Measurements from ENCODE around the gene AP3M1. TPM values are rescaled to one million over a fixed set of nuclear protein-coding genes. Genes with fewer than 3 reads are reported as not detected.

AP3M1 gene
- total RNA-seq, 1 experiment from 2014 or later = 56.7 TPM

DNA sequence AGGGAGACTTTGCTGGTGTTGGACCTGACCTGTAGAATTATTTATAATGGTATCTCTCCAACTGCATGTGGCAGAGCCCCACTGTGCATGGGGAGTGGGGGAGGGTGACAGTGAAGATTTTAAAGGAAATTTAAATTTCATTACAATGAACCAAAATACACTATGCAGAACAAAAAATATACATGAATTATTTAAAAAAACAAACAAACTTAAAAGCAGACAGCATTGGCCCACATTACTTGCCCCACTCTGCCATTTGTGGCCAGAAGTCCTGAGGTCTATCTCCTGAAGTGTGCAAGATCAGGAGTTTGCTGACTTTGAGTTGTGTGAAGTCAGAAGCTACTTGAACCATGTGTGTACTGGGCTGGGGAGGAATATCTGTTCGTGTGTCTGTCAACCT is 40.5 kb downstream of the AP3M1 start:
- no TSS peak for BruUV-seq (replicated peaks)
- H3K9me3 Mint-ChIP-seq (ENCODE audit: unreplicated experiment) = no peaks in the 10 kb centered on the region
- TF ChIP-seq, protein P1, sequence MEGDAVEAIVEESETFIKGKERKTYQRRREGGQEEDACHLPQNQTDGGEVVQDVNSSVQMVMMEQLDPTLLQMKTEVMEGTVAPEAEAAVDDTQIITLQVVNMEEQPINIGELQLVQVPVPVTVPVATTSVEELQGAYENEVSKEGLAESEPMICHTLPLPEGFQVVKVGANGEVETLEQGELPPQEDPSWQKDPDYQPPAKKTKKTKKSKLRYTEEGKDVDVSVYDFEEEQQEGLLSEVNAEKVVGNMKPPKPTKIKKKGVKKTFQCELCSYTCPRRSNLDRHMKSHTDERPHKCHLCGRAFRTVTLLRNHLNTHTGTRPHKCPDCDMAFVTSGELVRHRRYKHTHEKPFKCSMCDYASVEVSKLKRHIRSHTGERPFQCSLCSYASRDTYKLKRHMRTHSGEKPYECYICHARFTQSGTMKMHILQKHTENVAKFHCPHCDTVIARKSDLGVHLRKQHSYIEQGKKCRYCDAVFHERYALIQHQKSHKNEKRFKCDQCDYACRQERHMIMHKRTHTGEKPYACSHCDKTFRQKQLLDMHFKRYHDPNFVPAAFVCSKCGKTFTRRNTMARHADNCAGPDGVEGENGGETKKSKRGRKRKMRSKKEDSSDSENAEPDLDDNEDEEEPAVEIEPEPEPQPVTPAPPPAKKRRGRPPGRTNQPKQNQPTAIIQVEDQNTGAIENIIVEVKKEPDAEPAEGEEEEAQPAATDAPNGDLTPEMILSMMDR (IDR thresholded peaks at IDR 0.05; ENCODE audit: insufficient read depth in 1 of 2, low read depth in 1 of 2, low read length in 1 of 2, severe bottlenecking in 1 of 2, unreplicated experiment in 1 of 2) = no peak
- intact Hi-C loops (cut with micrococcal nuclease; ENCODE audit: unreplicated experiment) = no loop called here
- Histone ChIP-seq H3K36me3 (ENCODE audit: control insufficient read depth, insufficient read depth, low read length) (peaks cover 4% of the 10 kb centered on the region), H3K4me3 (ENCODE audit: low read depth, low read length) (no peak overlapping the region), H3K4me1 (no peaks in the 10 kb centered on the region), H3K9me3 (no peaks in the 10 kb centered on the region), H3K27me3 (replicated peaks; ENCODE audit: control insufficient read depth, insufficient read depth, low read length) (no peaks in the 10 kb centered on the region)
- no peak for DNase-seq
- H3K4me3 Mint-ChIP-seq (ENCODE audit: unreplicated experiment) = no peak overlapping the region
- H3K27me3 Mint-ChIP-seq (ENCODE audit: insufficient read depth, unreplicated experiment) = no peaks in the 10 kb centered on the region
- no peaks in the 10 kb centered on the region for H3K4me1 Mint-ChIP-seq (ENCODE audit: low read depth, unreplicated experiment)
- peaks cover 89% of the 10 kb centered on the region for H3K36me3 Mint-ChIP-seq (ENCODE audit: insufficient read depth, unreplicated experiment)
- no peak overlapping the region for H3K27ac Mint-ChIP-seq (ENCODE audit: unreplicated experiment)
- ChIA-PET CTCF (interaction anchor here (0.6 kb wide), 1 partner anchor 716 kb away, joined by 3 read pairs; no protein-coding TSS in a partner anchor), POLR2A (no interaction called here)

DNA sequence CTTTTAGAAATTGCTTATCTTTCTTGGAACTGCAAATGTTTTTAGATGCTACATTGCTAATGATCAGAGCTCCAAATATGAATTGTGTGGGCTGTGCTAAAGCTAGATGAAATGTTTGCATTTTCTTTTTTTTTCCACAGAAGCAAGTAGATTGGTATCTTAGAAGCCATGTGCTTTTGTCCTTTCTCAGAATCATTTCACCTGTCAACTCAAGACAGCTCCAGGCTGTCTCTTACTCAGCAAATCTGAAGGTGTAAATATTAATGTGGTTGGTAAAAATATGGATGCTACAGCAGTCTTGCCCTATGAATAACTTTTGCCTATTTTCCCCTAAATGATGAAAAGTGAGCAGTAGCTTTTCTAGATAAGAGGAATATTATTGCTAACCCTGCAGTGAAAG is 41.2 kb downstream of the AP3M1 start:
- Histone ChIP-seq H3K36me3 (ENCODE audit: control insufficient read depth, insufficient read depth, low read length) (peaks cover 6% of the 10 kb centered on the region), H3K27me3 (replicated peaks; ENCODE audit: control insufficient read depth, insufficient read depth, low read length) (no peaks in the 10 kb centered on the region), H3K9me3 (no peaks in the 10 kb centered on the region), H3K4me3 (ENCODE audit: low read depth, low read length) (no peak overlapping the region), H3K4me1 (no peaks in the 10 kb centered on the region)
- no peak for DNase-seq
- Mint-ChIP-seq H3K4me3 (ENCODE audit: unreplicated experiment) (no peak overlapping the region), H3K27ac (ENCODE audit: unreplicated experiment) (no peak overlapping the region), H3K9me3 (ENCODE audit: unreplicated experiment) (no peaks in the 10 kb centered on the region), H3K36me3 (ENCODE audit: insufficient read depth, unreplicated experiment) (peaks cover 89% of the 10 kb centered on the region), H3K4me1 (ENCODE audit: low read depth, unreplicated experiment) (no peaks in the 10 kb centered on the region), H3K27me3 (ENCODE audit: insufficient read depth, unreplicated experiment) (no peaks in the 10 kb centered on the region)
- intact Hi-C loops (cut with micrococcal nuclease; ENCODE audit: unreplicated experiment) = no loop called here
- ChIA-PET POLR2A (no interaction called here), CTCF (interaction anchor here (0.6 kb wide), 1 partner anchor 716 kb away, joined by 3 read pairs; no protein-coding TSS in a partner anchor)
- TF ChIP-seq, protein P1 (IDR thresholded peaks at IDR 0.05; ENCODE audit: insufficient read depth in 1 of 2, low read depth in 1 of 2, low read length in 1 of 2, severe bottlenecking in 1 of 2, unreplicated experiment in 1 of 2) = no peak
- no TSS peak for BruUV-seq (replicated peaks)

DNA sequence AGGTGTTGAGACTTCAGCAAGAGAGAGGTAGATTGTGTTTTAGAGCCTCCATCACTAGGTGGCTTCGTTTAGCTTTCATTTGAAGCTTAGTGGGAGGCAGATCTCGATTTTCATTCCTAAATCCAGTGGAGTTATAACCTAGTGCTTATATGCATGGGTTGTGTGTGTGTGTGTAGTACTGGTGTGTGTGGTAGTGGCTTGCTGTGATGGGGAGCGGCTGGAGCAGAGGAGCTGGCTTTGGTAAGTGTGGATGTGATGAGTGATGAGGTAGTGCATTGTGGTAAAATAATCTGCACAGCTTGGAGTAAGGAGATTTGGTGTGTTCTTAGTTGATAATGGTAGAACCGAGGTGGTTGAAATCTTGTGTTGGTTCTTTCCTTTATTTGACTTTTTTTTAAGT is 43.2 kb downstream of the AP3M1 start:
- TF ChIP-seq, protein P1 (IDR thresholded peaks at IDR 0.05; ENCODE audit: insufficient read depth in 1 of 2, low read depth in 1 of 2, low read length in 1 of 2, severe bottlenecking in 1 of 2, unreplicated experiment in 1 of 2) = no peak
- Histone ChIP-seq H3K4me1 (no peaks in the 10 kb centered on the region), H3K27me3 (replicated peaks; ENCODE audit: control insufficient read depth, insufficient read depth, low read length) (no peaks in the 10 kb centered on the region), H3K4me3 (ENCODE audit: low read depth, low read length) (no peak overlapping the region), H3K36me3 (ENCODE audit: control insufficient read depth, insufficient read depth, low read length) (peaks cover 4% of the 10 kb centered on the region), H3K9me3 (no peaks in the 10 kb centered on the region)
- ChIA-PET CTCF (interaction anchor here (0.6 kb wide), 1 partner anchor 225 kb away, joined by 4 read pairs; no protein-coding TSS in a partner anchor), POLR2A (no interaction called here)
- H3K9me3 Mint-ChIP-seq (ENCODE audit: unreplicated experiment) = no peaks in the 10 kb centered on the region
- H3K27ac Mint-ChIP-seq (ENCODE audit: unreplicated experiment) = peak overlapping the region; percentile 37
- H3K4me1 Mint-ChIP-seq (ENCODE audit: low read depth, unreplicated experiment) = no peaks in the 10 kb centered on the region
- peaks cover 97% of the 10 kb centered on the region for H3K36me3 Mint-ChIP-seq (ENCODE audit: insufficient read depth, unreplicated experiment)
- no peaks in the 10 kb centered on the region for H3K27me3 Mint-ChIP-seq (ENCODE audit: insufficient read depth, unreplicated experiment)
- intact Hi-C loops (cut with micrococcal nuclease; ENCODE audit: unreplicated experiment) = no loop called here
- no peak for DNase-seq
- no TSS peak for BruUV-seq (replicated peaks)
- no peak overlapping the region for H3K4me3 Mint-ChIP-seq (ENCODE audit: unreplicated experiment)

Data from Caco-2 (cell line).